ENCODE measurements around the gene ISYNA1. TPM values are rescaled to one million over a fixed set of nuclear protein-coding genes. Genes with fewer than 3 reads are reported as not detected.
A peak's percentile ranks its signal among the peaks of the same experiment; 100 is the strongest.

The ISYNA1 gene
- total RNA-seq, 1 experiment from 2014 or later = 236 TPM

GRCh38 chr19:18420930-18421329 is 17.0 kb downstream of the ISYNA1 start:
- ChIA-PET CTCF (interaction anchor here (0.6 to 3.0 kb wide), 5 partner anchors 8 to 142 kb away, joined by 3 to 31 read pairs (median 4); no protein-coding TSS in a partner anchor), POLR2A (interaction anchor here (0.7 kb wide), 1 partner anchor 104 kb away, joined by 3 read pairs; no protein-coding TSS in a partner anchor)
- no peak for TF ChIP-seq SMAD4 (CRISPR knock-in tag; IDR thresholded peaks at IDR 0.05)
- no peak for TF ChIP-seq ELF4 (CRISPR knock-in tag; IDR thresholded peaks at IDR 0.05; ENCODE audit: low read depth)
- TF ChIP-seq CTCF (IDR thresholded peaks at IDR 0.05) = no peak
- TF ChIP-seq, protein P1, sequence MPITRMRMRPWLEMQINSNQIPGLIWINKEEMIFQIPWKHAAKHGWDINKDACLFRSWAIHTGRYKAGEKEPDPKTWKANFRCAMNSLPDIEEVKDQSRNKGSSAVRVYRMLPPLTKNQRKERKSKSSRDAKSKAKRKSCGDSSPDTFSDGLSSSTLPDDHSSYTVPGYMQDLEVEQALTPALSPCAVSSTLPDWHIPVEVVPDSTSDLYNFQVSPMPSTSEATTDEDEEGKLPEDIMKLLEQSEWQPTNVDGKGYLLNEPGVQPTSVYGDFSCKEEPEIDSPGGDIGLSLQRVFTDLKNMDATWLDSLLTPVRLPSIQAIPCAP (CRISPR knock-in tag; IDR thresholded peaks at IDR 0.05) = no peak
- ATAC-seq (no peak), DNase-seq (ENCODE audit: low spot score) (no peak)
- peak overlapping the region; percentile 72 for H3K4me3 Mint-ChIP-seq
- no peak overlapping the region for H3K27ac Mint-ChIP-seq
- peaks cover 32% of the 10 kb centered on the region for H3K27me3 Mint-ChIP-seq (ENCODE audit: low read depth)
- H3K36me3 Mint-ChIP-seq = no peaks in the 10 kb centered on the region
- no peaks in the 10 kb centered on the region for H3K9me3 Mint-ChIP-seq
- peaks cover 33% of the 10 kb centered on the region for H3K4me1 Mint-ChIP-seq

- H3K36me3 Mint-ChIP-seq = no peaks in the 10 kb centered on the region
- no peak overlapping the region for H3K27ac Mint-ChIP-seq
- ChIA-PET CTCF (interaction anchor here (0.8 to 9.7 kb wide), 20 partner anchors 9 to 307 kb away, joined by 3 to 94 read pairs (median 5); partner anchors contain the start of genes GDF15 and REX1BD), POLR2A (interaction anchor here (1.5 to 3.0 kb wide), 2 partner anchors 8 to 15 kb away, joined by 6 to 12 read pairs; no protein-coding TSS in a partner anchor)
- peaks cover 32% of the 10 kb centered on the region for H3K27me3 Mint-ChIP-seq (ENCODE audit: low read depth)
- peaks cover 33% of the 10 kb centered on the region for H3K4me1 Mint-ChIP-seq
- DNase-seq (ENCODE audit: low spot score) (no peak), ATAC-seq (no peak)
- H3K4me3 Mint-ChIP-seq = peak overlapping the region; percentile 72
- H3K9me3 Mint-ChIP-seq = no peaks in the 10 kb centered on the region
- no peak for TF ChIP-seq NFYB (CRISPR knock-in tag; conservative IDR thresholded peaks at IDR 0.05; ENCODE audit: low read depth)
- TF ChIP-seq AR (CRISPR knock-in tag; IDR thresholded peaks at IDR 0.05) = no peak
- no peak for TF ChIP-seq FOXP1 (CRISPR knock-in tag; IDR thresholded peaks at IDR 0.05; ENCODE audit: borderline replicate concordance)
- TF ChIP-seq GRHL2 (CRISPR knock-in tag; IDR thresholded peaks at IDR 0.05; ENCODE audit: insufficient replicate concordance, severe bottlenecking) = no peak
- TF ChIP-seq ZNF138 (CRISPR knock-in tag; conservative IDR thresholded peaks at IDR 0.05) = no peak
- no peak for TF ChIP-seq JAZF1 (CRISPR knock-in tag; IDR thresholded peaks at IDR 0.05)
- TF ChIP-seq GABPB1 (CRISPR knock-in tag; IDR thresholded peaks at IDR 0.05) = peak; percentile 28; the same call in 1 of the 2 replicates
- TF ChIP-seq KAT7 (CRISPR knock-in tag; IDR thresholded peaks at IDR 0.05; ENCODE audit: borderline replicate concordance) = peak; percentile 30; the same call in 1 of the 2 replicates
- TF ChIP-seq EMX1 (CRISPR knock-in tag; IDR thresholded peaks at IDR 0.05) = no peak
- no peak for TF ChIP-seq ZNF281 (CRISPR knock-in tag; IDR thresholded peaks at IDR 0.05)
- TF ChIP-seq ZNF317 (CRISPR knock-in tag; IDR thresholded peaks at IDR 0.05; ENCODE audit: borderline replicate concordance, low read depth) = no peak
- no peak for TF ChIP-seq HMGA2 (CRISPR knock-in tag; IDR thresholded peaks at IDR 0.05)
- TF ChIP-seq ETV6 (CRISPR knock-in tag; IDR thresholded peaks at IDR 0.05) = 0 out of 2 replicates have a peak, but pooled peaks have one; percentile 26
- TF ChIP-seq SMAD3 (CRISPR knock-in tag; IDR thresholded peaks at IDR 0.05; ENCODE audit: borderline replicate concordance) = no peak
- TF ChIP-seq IRF2 (CRISPR knock-in tag; IDR thresholded peaks at IDR 0.05; ENCODE audit: borderline replicate concordance, low read depth) = no peak
- no peak for TF ChIP-seq ATF2 (CRISPR knock-in tag; IDR thresholded peaks at IDR 0.05; ENCODE audit: borderline replicate concordance, low read depth)
- no peak for TF ChIP-seq NR1H2 (CRISPR knock-in tag; IDR thresholded peaks at IDR 0.05)
- TF ChIP-seq, protein P2, sequence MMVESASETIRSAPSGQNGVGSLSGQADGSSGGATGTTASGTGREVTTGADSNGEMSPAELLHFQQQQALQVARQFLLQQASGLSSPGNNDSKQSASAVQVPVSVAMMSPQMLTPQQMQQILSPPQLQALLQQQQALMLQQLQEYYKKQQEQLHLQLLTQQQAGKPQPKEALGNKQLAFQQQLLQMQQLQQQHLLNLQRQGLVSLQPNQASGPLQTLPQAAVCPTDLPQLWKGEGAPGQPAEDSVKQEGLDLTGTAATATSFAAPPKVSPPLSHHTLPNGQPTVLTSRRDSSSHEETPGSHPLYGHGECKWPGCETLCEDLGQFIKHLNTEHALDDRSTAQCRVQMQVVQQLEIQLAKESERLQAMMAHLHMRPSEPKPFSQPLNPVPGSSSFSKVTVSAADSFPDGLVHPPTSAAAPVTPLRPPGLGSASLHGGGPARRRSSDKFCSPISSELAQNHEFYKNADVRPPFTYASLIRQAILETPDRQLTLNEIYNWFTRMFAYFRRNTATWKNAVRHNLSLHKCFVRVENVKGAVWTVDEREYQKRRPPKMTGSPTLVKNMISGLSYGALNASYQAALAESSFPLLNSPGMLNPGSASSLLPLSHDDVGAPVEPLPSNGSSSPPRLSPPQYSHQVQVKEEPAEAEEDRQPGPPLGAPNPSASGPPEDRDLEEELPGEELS (CRISPR knock-in tag; IDR thresholded peaks at IDR 0.05) = no peak
Observed at GRCh38 chr19:18419699-18420460, 18.1 kb downstream of the ISYNA1 start.

Data from WTC11 (cell line).